CMK (cell line): ENCODE results near the gene HEXD.
"Not testable (repeated sequence)": the region's sequence is repeated elsewhere in the genome, so short reads cannot be mapped to it uniquely, and the experiment has no call there.

ENCODE experiments used
- DNase-seq: peaks from one replicate; pipeline ENCODE4 v3.0.0-alpha.2; 2010; ENCODE audit warnings: low read depth

HEXD gene

DNA sequence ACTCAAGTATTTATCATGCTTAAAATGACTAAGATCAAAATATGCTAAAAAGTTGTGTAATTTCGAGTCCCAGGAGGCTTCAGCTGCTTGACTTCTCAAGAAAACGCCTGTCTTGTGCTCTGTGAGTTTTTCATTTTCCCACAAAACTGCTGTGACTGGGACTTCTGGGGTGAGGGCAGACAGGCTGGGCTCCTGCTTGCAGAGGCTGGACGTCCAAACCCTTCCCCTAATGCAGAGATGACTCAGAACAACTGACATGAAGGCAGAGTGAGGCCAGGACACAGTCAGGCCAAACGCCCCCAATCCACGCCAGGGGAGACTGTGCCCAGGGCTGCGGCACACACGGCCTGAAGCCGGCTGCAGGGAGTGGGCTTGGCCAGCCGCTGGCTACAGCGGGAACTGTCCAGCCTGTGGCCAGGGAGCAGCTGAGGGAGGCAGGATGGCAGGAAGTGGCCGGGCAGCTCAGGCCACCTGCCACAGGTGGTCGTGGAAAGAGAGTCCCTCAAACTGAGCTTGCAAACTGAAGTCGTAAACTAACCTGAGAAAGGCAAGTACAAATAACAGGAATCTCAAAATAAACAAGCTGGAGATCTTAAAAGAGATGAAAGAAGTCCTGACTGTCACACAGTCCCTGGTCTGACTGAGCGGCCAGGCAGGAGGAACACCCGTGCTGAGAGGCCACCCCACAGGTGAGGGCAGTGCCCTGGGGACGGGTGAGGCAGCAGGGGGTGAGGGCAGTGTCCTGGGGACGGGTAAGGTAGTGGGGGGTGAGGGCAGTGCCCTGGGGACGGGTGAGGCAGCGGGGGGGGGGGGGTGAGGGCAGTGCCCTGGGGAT is 21.3 kb upstream of the HEXD start:
- no peak for DNase-seq

GRCh38 chr17:82397449-82398335 is 20.5 kb upstream of the HEXD start:
- DNase-seq, result no peak

- DNase-seq, result no peak
Observed at GRCh38 chr17:82399041-82399441, 19.1 kb upstream of the HEXD start.

- no peak for DNase-seq
Observed at GRCh38 chr17:82399601-82400101, 18.5 kb upstream of the HEXD start.

DNA sequence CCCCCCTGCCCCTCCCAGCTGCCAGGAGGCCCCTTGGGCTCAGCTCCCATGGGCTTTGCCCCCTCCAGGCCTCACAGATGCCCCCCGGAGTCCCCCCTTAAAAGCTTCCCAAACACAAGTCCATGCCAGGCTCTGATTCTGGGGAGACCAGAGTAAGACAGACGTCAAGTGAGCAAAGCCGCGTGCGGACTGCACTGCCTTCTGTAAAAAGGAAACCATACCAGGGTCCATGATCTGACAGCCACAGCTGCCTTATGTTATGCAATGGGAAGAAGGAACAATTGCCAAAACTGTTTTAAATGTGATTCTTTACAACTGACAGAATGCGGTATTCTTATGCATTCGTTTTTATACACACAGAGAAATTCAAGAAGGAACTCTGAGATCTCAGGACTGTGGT is 17.9 kb upstream of the HEXD start:
- DNase-seq, result no peak

- DNase-seq, result peak; percentile 85
Observed at GRCh38 chr17:82400830-82401229, 17.3 kb upstream of the HEXD start.

DNA sequence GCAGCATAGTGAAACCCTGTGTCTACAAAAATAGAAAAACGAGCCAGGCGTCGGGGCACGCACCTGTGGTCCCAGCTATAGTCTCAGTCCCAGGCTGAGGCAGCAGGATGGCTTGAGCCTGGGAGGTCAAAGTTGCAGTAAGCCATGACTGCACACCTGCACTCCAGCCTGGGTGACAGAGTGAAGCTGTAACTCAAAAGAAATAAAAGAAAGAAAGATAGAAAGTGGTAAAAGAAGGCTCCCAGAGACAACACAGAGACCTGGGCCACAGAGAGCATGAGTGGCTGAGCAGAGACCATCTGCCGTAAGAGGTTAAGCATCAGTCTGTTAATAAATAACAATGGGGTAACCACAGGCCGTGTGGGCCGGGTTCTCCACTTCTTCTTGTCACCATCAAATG is 15.3 kb upstream of the HEXD start:
- no peak for DNase-seq

DNA sequence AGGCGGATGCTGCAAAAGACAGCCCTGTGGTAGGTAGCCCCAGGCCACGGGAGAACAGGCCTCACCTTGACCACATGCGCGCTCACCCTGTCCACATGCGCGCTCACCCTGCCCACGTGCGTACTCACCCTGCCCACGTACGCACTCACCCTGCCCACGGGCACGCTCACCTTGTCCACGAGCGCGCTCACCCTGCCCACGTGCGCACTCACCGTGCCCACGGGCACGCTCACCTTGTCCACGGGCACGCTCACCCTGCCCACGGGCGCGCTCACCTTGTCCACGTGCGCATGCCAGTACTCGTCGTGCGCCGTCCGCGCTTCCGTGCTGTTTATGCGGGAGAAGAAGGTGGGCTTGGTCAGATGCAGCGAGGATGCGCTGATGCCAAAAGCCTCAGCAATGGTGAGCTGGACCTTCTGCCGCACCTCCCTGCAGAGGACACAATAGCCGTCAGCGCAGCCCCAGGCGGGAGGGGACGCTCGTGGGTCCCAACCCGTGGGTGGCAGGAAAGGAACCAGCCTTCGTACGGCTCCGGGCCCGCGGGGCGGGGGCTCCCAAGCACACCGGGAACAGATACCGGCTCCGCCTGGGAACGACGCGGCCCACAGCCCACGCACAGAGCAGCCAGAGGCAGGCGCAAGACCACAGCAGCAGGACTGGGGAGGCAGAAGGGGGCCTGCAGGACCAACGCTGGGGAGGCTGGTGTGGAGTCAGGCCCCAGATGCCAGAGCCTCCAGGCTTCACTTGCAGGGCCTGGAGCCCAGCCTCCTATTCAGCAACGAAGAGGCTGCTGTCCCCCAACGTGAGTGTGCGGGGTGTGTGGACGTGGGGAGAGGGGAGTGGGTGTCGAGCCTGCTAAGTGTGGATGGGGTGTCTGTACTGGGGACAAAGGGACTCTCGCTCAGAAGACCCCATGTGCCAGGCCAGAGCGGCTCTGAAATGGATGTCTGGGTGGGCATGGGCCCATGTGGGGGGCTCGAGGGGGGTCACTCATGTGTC is 14.2 kb upstream of the HEXD start:
- DNase-seq, result no peak

GRCh38 chr17:82405051-82405450 is 13.1 kb upstream of the HEXD start:
- no peak for DNase-seq

DNA sequence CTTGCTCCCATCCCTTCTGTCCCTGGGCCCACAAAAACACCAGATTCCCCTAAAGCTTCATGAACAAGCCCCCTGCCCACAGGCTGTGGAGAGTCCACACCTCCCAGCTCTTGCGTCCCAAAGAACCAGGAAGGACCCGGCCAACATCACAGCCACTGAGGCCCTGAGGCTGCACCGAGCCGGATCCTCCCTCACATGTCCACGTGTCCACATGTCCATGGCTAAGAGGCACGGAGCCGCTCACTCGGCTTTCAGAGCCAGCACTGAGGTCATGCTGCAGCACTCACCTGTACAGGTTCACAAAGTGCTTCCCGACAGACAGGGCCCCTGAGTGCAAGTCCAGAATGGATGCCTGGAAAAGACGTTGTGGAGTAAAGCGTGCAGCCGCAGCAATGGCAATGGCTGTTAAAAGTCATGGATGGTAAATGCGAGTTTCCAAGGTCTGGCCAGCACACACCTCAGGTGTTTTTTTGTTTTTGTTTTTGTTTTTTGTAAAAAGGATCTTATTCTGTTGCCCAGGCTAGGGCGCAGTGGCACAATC is 11.9 kb upstream of the HEXD start:
- no peak for DNase-seq

DNA sequence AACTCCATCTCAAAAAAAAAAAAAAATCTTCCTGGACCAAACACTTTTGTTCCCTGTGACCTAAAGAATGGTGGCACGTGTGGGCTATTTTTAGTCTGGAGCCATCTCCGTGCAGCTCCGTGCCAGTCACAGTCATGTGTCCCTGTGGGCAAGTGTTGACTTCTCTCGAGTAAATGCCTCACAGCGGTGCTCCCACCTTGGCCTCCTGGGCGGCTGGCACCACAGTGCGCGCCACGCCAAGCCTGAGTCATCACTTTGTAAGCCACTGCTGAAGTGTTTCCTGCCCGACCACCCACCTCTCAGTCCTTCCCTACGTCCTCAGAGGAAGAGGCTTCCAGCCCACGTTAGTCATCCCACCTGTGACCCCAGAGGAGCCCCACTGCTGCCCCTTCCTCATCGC is 10.9 kb upstream of the HEXD start:
- DNase-seq, result no peak

DNA sequence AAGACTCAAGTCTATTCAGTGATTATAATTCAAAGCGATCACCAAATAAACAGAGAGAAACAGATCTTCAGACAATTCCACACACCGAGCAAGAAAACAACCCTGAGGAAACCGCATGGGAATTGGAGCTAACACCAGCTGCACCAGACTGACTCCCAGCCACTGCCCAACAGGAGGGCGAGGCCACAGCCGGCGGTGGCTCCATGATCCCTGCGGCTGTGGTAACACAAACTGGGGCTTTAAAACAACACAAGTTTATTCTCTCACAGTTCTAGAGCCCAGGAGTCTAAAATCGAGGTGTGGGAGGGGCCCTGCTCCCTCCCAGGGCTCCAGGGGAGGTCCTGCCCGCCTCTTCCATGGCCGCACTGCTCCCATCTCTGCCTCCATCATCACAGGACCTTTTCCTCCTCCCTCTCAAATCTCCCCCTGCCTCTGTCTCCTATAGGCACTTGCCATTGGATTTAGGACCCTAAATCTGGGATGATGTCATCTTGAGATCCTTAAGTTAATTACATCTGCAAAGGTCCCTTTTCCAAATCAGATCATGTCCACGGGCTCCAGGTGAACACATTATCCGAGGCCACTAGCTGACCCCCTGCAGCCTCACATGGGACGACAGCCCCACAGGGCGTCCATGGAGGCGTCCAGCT is 9.7 kb upstream of the HEXD start:
- DNase-seq, result no peak

DNA sequence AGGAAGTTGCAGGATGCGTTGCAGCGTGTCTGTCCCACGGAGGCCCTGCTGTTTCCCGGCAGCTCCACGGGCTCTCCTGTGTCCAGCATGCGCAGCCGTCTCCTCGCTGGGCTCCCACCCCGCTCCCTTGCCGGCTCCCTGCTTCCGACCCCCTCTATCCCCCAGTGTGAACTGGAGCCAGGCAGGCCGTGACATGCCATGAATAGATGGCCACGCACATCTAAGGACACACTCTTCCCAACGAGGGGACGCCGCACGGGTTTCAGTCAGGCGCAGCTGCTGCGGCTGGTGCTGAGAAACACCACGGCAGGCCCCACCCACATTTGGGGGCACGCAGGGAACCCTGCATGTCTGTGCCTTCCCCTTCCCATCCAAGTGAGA is 9.2 kb upstream of the HEXD start:
- DNase-seq, result no peak

DNA sequence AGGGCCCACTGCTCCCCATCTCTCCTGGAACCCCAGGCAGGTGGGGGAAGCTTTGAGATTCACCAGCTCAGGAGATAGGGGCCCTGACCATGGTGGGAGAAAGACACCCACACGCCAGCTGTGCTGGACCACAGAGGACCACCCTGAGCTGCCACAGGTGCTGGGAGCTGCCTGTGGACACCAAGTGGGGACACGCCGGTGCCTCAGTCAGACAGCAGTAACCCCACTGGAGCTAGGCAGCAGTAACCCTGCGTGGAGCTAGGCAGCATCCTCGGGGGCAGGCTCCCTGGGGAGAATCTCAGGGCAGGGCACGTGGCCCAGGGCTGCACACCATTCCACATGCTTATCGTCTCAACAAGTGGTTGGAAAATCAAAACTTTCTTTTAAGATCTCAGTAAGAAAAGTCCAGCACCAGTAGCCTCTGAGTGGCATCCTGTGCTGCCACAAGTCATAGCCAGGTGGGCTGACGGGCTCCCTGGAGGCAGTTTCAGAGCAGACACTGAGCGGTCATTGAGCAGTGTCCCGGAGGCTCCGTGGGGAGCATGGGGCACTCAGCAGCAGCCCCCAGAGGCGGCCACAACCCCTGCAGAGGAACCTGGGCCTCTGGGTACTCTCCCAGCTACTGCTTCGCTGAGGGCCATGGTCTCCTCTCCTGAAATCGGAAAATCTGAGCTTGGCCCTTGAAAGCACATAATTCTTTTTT is 8.0 kb upstream of the HEXD start:
- DNase-seq, result no peak

GRCh38 chr17:82411396-82412053 is 6.6 kb upstream of the HEXD start:
- no peak for DNase-seq

- not testable (repeated sequence) for DNase-seq
Observed at GRCh38 chr17:82412081-82412480, 6.1 kb upstream of the HEXD start.

DNA sequence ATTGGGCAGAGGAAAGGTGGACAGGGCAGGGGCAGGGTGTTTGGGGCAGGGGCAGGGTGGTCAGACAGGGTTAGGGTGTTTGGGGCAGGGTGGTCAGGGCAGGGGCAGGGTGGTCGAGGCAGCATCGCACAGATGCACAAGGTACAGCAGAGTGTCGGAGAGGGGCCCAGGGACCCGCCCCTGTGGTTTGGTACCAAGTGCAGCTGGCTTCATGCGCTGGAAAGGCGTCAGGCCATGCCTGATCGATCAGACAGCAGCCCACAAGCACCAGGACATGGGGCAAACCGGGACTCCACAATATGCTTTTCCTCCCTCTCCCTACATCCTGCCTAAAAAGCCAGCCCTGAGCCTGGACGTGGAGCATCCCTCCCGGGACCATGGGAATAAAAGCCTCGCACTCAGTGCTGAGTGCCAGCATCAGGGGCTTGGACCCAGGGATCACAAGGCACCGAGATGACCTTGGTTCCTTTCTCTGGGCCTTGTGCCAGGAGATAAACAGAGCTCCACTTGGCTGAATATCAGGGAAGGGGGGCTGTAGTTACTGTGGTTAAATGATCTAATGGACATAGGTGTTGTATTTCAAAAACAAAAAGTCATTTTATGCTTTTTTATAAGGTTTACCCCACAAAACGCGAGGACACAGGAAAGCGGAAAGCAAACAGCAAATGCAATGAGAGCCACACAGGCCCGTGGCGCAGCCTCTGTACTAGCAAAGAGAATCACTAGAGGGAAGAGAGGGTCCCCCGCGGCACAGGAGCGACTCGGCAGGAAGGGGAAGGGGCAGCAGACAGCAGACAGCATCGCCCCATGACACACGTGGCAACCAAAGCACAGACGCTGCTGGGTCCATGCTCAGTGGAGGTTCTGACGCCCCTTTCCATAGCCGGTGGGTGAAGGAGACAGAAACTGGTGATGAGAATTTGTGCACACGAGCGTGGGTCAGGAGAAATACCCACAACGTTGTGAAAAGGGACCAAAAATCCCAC is 5.3 kb upstream of the HEXD start:
- no peak for DNase-seq

- DNase-seq, result no peak
Observed at GRCh38 chr17:82414548-82415281, 3.4 kb upstream of the HEXD start.
